ENCODE data around the gene FAM89A. TPM values are rescaled to one million over a fixed set of nuclear protein-coding genes. Genes with fewer than 3 reads are reported as not detected.

FAM89A gene
- polyA plus RNA-seq, 3 donors = 14.8 to 148 (median 61.2) TPM

- H3K27ac ChIP-seq (ENCODE audit: low read depth, low read length) = peak within 1 kb of the TSS; percentile 11
- WGBS, 3 donors = 0% methylated on average over 55 to 79 of the region's 79 CpGs
Observed at GRCh38 chr1:230978491-230979388, 61.3 kb downstream of the FAM89A start, which contains the start of the genes ARV1 and TTC13. Gene ARV1, plus strand, starts transcription at chr1:230979094. Its CDS starts 12 bp downstream, at chr1:230979106. Gene TTC13, minus strand, starts transcription at chr1:230978861. Its CDS starts 31 bp downstream, at chr1:230978830.

- WGBS, 3 donors = 1 to 2% (median 1%) methylated on average over 31 to 52 of the region's 52 CpGs
- peak overlapping the region; percentile 11 for H3K27ac ChIP-seq (ENCODE audit: low read depth, low read length)
Observed at GRCh38 chr1:230977761-230978490, 62.1 kb downstream of the FAM89A start.

- H3K27ac ChIP-seq (ENCODE audit: low read depth, low read length) = no peak overlapping the region
- WGBS, 3 donors = 38 to 49% (median 40%) methylated on average over 14 of the region's 14 CpGs
Observed at GRCh38 chr1:230976825-230977747, 63.0 kb downstream of the FAM89A start.

DNA sequence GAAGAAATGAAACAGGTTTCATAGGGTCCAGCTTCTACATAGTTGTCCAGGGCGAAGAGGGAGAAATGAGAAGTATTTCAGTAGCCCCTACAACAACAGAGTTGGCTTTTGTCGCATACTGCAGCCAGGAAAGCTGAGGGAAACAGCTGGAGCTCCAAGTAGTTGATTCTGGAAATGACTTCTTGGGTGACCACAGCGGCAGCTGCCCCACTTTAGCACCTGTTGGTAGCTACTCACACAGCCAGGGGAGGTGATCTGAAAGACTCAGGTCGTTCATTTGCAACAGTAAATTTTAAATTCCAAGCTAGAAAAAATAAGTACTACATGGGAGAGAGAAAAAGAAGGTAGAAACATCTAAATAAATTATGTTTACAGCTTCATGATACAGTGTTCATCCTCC is 63.7 kb downstream of the FAM89A start:
- no peak overlapping the region for H3K27ac ChIP-seq (ENCODE audit: low read depth, low read length)
- 87 to 89% (median 88%) methylated on average over 4 of the region's 4 CpGs for WGBS, 3 donors

GRCh38 chr1:230975636-230976035 is 64.4 kb downstream of the FAM89A start:
- no peak overlapping the region for H3K27ac ChIP-seq (ENCODE audit: low read depth, low read length)
- 86 to 93% (median 93%) methylated on average over 3 of the region's 3 CpGs for WGBS, 3 donors

GRCh38 chr1:230972855-230973271 is 67.2 kb downstream of the FAM89A start:
- no peak overlapping the region for H3K27ac ChIP-seq (ENCODE audit: low read depth, low read length)
- WGBS, 3 donors = 42 to 59% (median 58%) methylated on average over 1 of the region's 1 CpG

DNA sequence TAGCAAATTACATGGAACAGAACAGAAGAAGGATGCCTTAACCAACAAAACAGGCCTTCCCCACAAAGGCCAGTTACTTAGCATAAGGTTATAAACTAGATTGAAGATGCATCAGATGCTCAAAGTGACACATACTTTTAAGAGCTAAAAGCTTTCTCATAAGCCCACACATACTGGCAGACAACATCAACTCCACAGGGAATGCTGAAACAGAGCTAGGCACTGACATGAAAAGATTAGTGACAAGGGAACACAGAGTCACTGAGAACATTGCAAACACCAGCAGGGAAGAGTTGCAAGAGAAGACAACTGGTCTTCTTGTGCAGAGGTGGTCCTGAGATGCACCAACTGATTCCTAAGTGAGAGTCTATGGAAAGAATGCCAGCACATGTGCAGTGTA is 68.3 kb downstream of the FAM89A start:
- H3K27ac ChIP-seq (ENCODE audit: low read depth, low read length) = no peak overlapping the region

GRCh38 chr1:230970432-230970831 is 69.6 kb downstream of the FAM89A start:
- no peak overlapping the region for H3K27ac ChIP-seq (ENCODE audit: low read depth, low read length)
- 89 to 95% (median 91%) methylated on average over 5 of the region's 5 CpGs for WGBS, 3 donors

Other genes starting within 250 kb of the FAM89A start
- gene C1orf198, start 171.7 kb downstream of the FAM89A start, polyA plus RNA-seq = 10 to 100 TPM; 11.8 to 19.2 (median 15.0) TPM
- 1 to 10 TPM; 4.2 to 6.4 (median 4.3) TPM for gene TTC13, start 61.4 kb downstream of the FAM89A start, polyA plus RNA-seq
- gene ARV1, start 61.2 kb downstream of the FAM89A start, polyA plus RNA-seq = 10 to 100 TPM; 13.3 to 15.2 (median 13.5) TPM
- under 1 TPM; 0.02 to 0.11 (median 0.03) TPM for gene TRIM67, start 121.8 kb upstream of the FAM89A start, polyA plus RNA-seq
- 10 to 100 TPM; 25.1 to 33.9 (median 26.5) TPM for gene GNPAT, start 201.0 kb upstream of the FAM89A start, polyA plus RNA-seq

Measured in adipose tissue (tissue), 3 donors.